Osteocyte (in vitro differentiated cells): Measurements from ENCODE around the gene JOSD2. TPM values are rescaled to one million over a fixed set of nuclear protein-coding genes. Genes with fewer than 3 reads are reported as not detected.

Source experiments
- DNase-seq: peaks from one replicate; pipeline ENCODE4 v3.0.0; 2021; ENCODE audit warnings: mixed read lengths; ENCODE audit not compliant: unreplicated experiment; ENCODE audit errors: extremely low spot score
- H3K27ac Mint-ChIP-seq: one replicate; pipeline ENCODE4 v1.8.0; 2021; ENCODE audit warnings: mild to moderate bottlenecking, mixed read lengths; ENCODE audit not compliant: unreplicated experiment
- H3K27me3 Mint-ChIP-seq: one replicate; pipeline ENCODE4 v1.8.0; 2021; ENCODE audit warnings: mixed read lengths; ENCODE audit not compliant: unreplicated experiment
- H3K36me3 Mint-ChIP-seq: one replicate; pipeline ENCODE4 v1.8.0; 2021; ENCODE audit warnings: mixed read lengths; ENCODE audit not compliant: unreplicated experiment
- H3K4me1 Mint-ChIP-seq: one replicate; pipeline ENCODE4 v1.8.0; 2021; ENCODE audit warnings: mixed read lengths; ENCODE audit not compliant: unreplicated experiment
- H3K4me3 Mint-ChIP-seq: one replicate; pipeline ENCODE4 v1.8.0; 2021; ENCODE audit warnings: mild to moderate bottlenecking, moderate library complexity, mixed read lengths; ENCODE audit not compliant: unreplicated experiment
- H3K9me3 Mint-ChIP-seq: one replicate; pipeline ENCODE4 v1.8.0; 2021; ENCODE audit warnings: mixed read lengths; ENCODE audit not compliant: unreplicated experiment
- total RNA-seq: library from RNA; stranded (reverse); gene quantifications from 2 replicates; pipeline ENCODE4 v1.2.1, GENCODE V29; 2021
- TF ChIP-seq, protein P1 (sequence below): fragments of 200-600 bp; sonication (generic); IDR thresholded peaks from 2 replicates; pipeline ENCODE4 v1.5.0; 2021; ENCODE audit warnings: antibody characterized with exemption, mild to moderate bottlenecking, moderate library complexity

The JOSD2 gene
- total RNA-seq, 1 donor from 2014 or later = 43.7 TPM

DNA sequence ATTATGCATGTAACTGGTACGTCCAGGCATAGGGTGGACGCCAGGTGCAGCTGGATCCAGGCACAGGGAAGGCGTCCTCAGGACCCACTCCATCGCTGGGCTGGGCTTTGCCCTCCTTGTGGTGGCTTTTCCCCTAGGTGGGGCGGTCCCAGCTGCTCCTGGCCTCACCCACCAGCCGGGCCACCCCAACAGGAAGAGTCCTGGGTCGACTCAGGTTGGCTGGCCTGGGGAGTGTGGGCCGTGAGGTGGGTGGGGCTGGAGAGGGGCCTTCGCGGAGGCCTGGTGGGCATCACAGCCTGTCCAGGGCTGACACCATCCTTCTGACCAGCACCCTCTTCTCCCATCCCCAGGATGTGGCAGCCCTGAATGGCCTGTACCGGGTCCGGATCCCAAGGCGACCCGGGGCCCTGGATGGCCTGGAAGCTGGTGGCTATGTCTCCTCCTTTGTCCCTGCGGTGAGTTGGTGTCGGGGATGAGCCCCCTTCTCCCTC lies 31.2 kb downstream of the JOSD2 start:
- no peak overlapping the region for H3K4me3 Mint-ChIP-seq
- peaks cover 17% of the 10 kb centered on the region for H3K36me3 Mint-ChIP-seq
- no peaks in the 10 kb centered on the region for H3K9me3 Mint-ChIP-seq
- DNase-seq = no peak
- H3K27ac Mint-ChIP-seq = no peak overlapping the region
- H3K27me3 Mint-ChIP-seq = no peaks in the 10 kb centered on the region
- H3K4me1 Mint-ChIP-seq = peaks cover 16% of the 10 kb centered on the region
- TF ChIP-seq, protein P1, sequence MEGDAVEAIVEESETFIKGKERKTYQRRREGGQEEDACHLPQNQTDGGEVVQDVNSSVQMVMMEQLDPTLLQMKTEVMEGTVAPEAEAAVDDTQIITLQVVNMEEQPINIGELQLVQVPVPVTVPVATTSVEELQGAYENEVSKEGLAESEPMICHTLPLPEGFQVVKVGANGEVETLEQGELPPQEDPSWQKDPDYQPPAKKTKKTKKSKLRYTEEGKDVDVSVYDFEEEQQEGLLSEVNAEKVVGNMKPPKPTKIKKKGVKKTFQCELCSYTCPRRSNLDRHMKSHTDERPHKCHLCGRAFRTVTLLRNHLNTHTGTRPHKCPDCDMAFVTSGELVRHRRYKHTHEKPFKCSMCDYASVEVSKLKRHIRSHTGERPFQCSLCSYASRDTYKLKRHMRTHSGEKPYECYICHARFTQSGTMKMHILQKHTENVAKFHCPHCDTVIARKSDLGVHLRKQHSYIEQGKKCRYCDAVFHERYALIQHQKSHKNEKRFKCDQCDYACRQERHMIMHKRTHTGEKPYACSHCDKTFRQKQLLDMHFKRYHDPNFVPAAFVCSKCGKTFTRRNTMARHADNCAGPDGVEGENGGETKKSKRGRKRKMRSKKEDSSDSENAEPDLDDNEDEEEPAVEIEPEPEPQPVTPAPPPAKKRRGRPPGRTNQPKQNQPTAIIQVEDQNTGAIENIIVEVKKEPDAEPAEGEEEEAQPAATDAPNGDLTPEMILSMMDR = no peak

DNA sequence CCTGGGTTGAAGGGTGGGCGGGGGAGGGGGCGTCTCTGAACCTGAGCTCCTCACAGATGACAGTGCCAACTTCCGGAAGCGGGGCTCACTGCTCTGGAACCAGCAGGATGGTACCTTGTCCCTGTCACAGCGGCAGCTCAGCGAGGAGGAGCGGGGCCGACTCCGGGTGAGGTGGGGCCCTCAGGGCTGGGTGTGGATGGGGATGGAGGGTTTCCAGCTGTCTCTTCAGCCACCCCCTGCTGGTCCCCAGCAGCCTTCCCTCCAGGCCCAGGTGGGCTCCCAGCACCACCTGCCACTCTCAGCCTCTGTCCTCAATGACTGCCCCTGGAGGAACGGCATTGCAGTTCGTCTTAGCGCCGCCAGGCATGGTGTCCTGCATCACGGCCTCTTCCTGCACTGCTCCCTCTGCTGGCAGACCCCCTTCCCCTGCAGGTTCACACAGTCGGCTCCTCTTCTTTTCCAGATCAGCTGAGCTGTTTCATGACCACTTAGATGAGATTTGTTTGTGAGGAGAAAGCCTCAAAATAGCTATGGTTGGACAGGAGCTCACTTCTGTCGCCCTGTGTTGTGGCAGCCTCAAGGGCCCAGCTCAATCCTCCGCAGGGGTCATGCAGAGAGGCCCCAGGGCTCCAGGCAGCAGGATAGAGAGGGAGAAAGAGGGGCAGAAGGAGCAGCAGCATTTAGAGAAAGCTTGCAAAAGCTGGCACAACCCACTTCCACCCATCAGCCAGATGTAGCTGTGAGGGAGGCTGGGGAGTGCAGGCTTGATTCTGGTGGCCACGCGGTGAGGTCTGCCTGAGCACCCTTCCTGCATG lies 31.9 kb downstream of the JOSD2 start:
- no peak for DNase-seq
- Mint-ChIP-seq H3K9me3 (no peaks in the 10 kb centered on the region), H3K36me3 (peaks cover 16% of the 10 kb centered on the region), H3K27me3 (no peaks in the 10 kb centered on the region), H3K4me3 (no peak overlapping the region), H3K4me1 (peaks cover 16% of the 10 kb centered on the region), H3K27ac (no peak overlapping the region)
- TF ChIP-seq, protein P1 = peak; percentile 58

DNA sequence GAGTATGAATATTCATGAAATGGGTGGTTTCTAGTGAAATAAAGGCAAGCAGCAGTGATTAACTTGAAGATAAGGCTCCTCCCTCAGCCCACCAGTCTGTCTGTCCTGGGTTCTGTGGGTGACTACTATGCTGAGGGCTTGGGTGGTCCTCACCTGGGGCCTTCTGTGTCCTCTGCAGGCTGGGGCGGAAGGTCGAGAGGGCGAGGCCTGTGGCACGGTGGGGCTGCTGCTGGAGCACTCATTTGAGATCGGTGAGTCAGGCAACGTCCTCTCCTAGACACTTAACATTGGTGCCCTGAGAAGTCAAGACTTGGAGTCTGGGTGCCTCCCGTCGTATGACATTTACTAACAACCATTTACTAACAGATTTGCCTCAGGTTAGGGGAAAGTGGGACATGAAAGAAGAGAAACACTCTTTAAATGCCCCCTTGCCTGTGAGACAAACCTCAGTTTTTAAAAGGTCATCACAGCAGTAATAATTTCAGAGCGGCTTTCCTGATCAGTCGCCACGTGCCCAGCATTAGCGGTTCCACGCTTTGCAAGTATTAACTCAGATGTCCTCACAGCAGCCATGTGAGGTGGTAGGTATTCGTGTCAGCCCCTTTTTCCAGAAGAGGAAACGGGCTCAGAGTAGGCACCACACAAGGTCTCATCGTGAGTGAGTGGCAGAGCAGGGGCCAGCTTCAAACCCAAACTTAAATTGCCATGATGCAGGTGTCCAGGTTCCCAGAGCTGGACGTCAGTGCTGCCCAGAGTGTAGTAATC lies 33.1 kb downstream of the JOSD2 start:
- DNase-seq = no peak
- H3K4me3 Mint-ChIP-seq = peak overlapping the region; percentile 96
- H3K27me3 Mint-ChIP-seq = no peaks in the 10 kb centered on the region

DNA sequence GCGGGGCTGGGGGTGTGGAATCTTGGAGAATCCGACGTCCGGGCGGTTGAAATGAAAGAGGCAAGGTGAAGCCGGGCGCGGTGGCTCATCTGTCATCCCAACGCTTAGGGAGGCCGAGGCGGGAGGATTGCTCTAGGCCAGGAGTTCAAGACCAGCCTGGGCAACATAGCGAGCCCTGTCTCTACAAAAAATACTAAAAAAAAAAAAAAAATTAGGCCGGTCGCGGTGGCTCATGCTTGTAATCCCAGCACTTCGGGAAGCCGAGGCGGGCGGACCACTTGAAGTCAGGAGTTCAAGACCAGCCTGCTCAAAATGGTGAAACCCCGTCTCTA lies 34.1 kb downstream of the JOSD2 start:
- peak overlapping the region; percentile 81 for H3K27ac Mint-ChIP-seq

More for the DNA sequence above, 33.1 kb downstream of the JOSD2 start:
- H3K27ac Mint-ChIP-seq = no peak overlapping the region
- H3K36me3 Mint-ChIP-seq = peaks cover 10% of the 10 kb centered on the region
- H3K4me1 Mint-ChIP-seq = peaks cover 16% of the 10 kb centered on the region
- TF ChIP-seq, protein P1 = no peak
- H3K9me3 Mint-ChIP-seq = no peaks in the 10 kb centered on the region

More for the DNA sequence above, 34.1 kb downstream of the JOSD2 start:
- Mint-ChIP-seq H3K4me1 (peaks cover 16% of the 10 kb centered on the region), H3K9me3 (no peaks in the 10 kb centered on the region), H3K4me3 (peak overlapping the region; percentile 96), H3K36me3 (peaks cover 8% of the 10 kb centered on the region), H3K27me3 (no peaks in the 10 kb centered on the region)
- DNase-seq = no peak
- TF ChIP-seq, protein P1 = no peak
